ENCODE results near the gene NPAT.
"Not testable (repeated sequence)": the region's sequence is repeated elsewhere in the genome, so short reads cannot be mapped to it uniquely, and the experiment has no call there.

DNA sequence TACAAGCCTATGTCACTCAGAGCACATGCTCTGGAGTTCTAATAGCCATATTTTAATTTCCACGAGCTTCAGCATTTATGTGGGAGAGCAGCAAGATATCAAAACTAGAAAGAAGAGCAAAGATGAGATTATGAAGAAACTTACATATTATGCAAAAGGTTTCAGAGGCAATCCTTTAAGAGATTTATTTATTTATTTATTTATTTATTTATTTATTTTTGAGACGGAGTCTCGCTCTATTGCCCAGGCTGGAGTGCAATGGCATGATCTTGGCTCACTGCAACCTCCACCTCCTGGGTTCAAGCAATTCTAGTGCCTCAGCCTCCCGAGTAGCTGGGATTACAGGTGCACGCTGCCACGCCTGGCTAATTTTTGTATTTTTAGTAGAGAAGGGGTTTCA, 59.6 kb downstream of the NPAT start:
- TF ChIP-seq, protein P1, sequence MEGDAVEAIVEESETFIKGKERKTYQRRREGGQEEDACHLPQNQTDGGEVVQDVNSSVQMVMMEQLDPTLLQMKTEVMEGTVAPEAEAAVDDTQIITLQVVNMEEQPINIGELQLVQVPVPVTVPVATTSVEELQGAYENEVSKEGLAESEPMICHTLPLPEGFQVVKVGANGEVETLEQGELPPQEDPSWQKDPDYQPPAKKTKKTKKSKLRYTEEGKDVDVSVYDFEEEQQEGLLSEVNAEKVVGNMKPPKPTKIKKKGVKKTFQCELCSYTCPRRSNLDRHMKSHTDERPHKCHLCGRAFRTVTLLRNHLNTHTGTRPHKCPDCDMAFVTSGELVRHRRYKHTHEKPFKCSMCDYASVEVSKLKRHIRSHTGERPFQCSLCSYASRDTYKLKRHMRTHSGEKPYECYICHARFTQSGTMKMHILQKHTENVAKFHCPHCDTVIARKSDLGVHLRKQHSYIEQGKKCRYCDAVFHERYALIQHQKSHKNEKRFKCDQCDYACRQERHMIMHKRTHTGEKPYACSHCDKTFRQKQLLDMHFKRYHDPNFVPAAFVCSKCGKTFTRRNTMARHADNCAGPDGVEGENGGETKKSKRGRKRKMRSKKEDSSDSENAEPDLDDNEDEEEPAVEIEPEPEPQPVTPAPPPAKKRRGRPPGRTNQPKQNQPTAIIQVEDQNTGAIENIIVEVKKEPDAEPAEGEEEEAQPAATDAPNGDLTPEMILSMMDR (conservative IDR thresholded peaks at IDR 0.05; ENCODE audit: low read depth, low read length): not testable (repeated sequence)
- not testable (repeated sequence) for TF ChIP-seq EZH2 (IDR thresholded peaks at IDR 0.05; ENCODE audit: borderline replicate concordance, low read depth, low read length, poor library complexity, severe bottlenecking)

Measured in A673 (cell line).